Measurements from ENCODE around the gene TRIM66.

Gene TRIM66

GRCh38 chr11:8682303-8683114, at the start of gene TRIM66, which contains the start of gene RPL27A:
Gene TRIM66, minus strand, starts transcription at chr11:8682665. Its CDS starts 10,391 bp downstream, at chr11:8672274.
Gene RPL27A, plus strand, starts transcription at chr11:8682792. Its CDS starts 22 bp downstream, at chr11:8682814.
- peak; percentile 97 for TF ChIP-seq POLR2A (IDR thresholded peaks at IDR 0.05; ENCODE audit: low read depth, low read length)
- DNase-seq (ENCODE audit: insufficient read length, low spot score) (peak; percentile 85), FAIRE-seq (peak; percentile 64)

- no peak for TF ChIP-seq POLR2A (IDR thresholded peaks at IDR 0.05; ENCODE audit: low read depth, low read length)
These were observed 49.3 kb upstream of the TRIM66 start for GRCh38 chr11:8731647-8732323.

GRCh38 chr11:8730697-8731020, 48.2 kb upstream of the TRIM66 start:
- FAIRE-seq = no peak
- TF ChIP-seq POLR2A (IDR thresholded peaks at IDR 0.05; ENCODE audit: low read depth, low read length) = no peak
- no peak for DNase-seq (ENCODE audit: insufficient read length, low spot score)

More at GRCh38 chr11:8731647-8732323, 49.3 kb upstream of the TRIM66 start:
- no peak for DNase-seq (ENCODE audit: insufficient read length, low spot score)
- no peak for FAIRE-seq

GRCh38 chr11:8729837-8730696, 47.6 kb upstream of the TRIM66 start:
- TF ChIP-seq POLR2A (IDR thresholded peaks at IDR 0.05; ENCODE audit: low read depth, low read length) = no peak
- DNase-seq (ENCODE audit: insufficient read length, low spot score) = no peak
- FAIRE-seq = no peak

GRCh38 chr11:8729067-8729466, 46.6 kb upstream of the TRIM66 start:
- no peak for DNase-seq (ENCODE audit: insufficient read length, low spot score)
- no peak for TF ChIP-seq POLR2A (IDR thresholded peaks at IDR 0.05; ENCODE audit: low read depth, low read length)
- FAIRE-seq = no peak

GRCh38 chr11:8728563-8728962, 46.1 kb upstream of the TRIM66 start:
- FAIRE-seq = no peak
- no peak for DNase-seq (ENCODE audit: insufficient read length, low spot score)
- TF ChIP-seq POLR2A (IDR thresholded peaks at IDR 0.05; ENCODE audit: low read depth, low read length) = no peak

- TF ChIP-seq POLR2A (IDR thresholded peaks at IDR 0.05; ENCODE audit: low read depth, low read length) = no peak
- FAIRE-seq (no peak), DNase-seq (ENCODE audit: insufficient read length, low spot score) (no peak)
These were observed 43.9 kb upstream of the TRIM66 start for GRCh38 chr11:8726395-8726794.

GRCh38 chr11:8724682-8725081, 42.2 kb upstream of the TRIM66 start:
- DNase-seq (ENCODE audit: insufficient read length, low spot score) (no peak), FAIRE-seq (no peak)
- TF ChIP-seq POLR2A (IDR thresholded peaks at IDR 0.05; ENCODE audit: low read depth, low read length) = no peak

GRCh38 chr11:8723711-8724110, 41.2 kb upstream of the TRIM66 start:
- no peak for DNase-seq (ENCODE audit: insufficient read length, low spot score)
- no peak for TF ChIP-seq POLR2A (IDR thresholded peaks at IDR 0.05; ENCODE audit: low read depth, low read length)
- no peak for FAIRE-seq

- DNase-seq (ENCODE audit: insufficient read length, low spot score) (no peak), FAIRE-seq (no peak)
- TF ChIP-seq POLR2A (IDR thresholded peaks at IDR 0.05; ENCODE audit: low read depth, low read length) = no peak
These were observed 40.3 kb upstream of the TRIM66 start for GRCh38 chr11:8722809-8723208.

- DNase-seq (ENCODE audit: insufficient read length, low spot score) = no peak
- FAIRE-seq = no peak
- TF ChIP-seq POLR2A (IDR thresholded peaks at IDR 0.05; ENCODE audit: low read depth, low read length) = no peak
These were observed 39.4 kb upstream of the TRIM66 start for GRCh38 chr11:8721609-8722500.

GRCh38 chr11:8720868-8721608, 38.6 kb upstream of the TRIM66 start:
- FAIRE-seq (no peak), DNase-seq (ENCODE audit: insufficient read length, low spot score) (no peak)
- TF ChIP-seq POLR2A (IDR thresholded peaks at IDR 0.05; ENCODE audit: low read depth, low read length) = no peak

All from H54 (cell line).